GM19324 (cell line): ENCODE data around the gene SH2D3C.

ENCODE experiments used
- ATAC-seq: cut with Tn5 transposase; IDR thresholded peaks from one replicate; pipeline ENCODE4 v1.9.1; 2021; ENCODE audit warnings: mild to moderate bottlenecking, moderate library complexity; ENCODE audit not compliant: unreplicated experiment, low FRiP score

SH2D3C gene

DNA sequence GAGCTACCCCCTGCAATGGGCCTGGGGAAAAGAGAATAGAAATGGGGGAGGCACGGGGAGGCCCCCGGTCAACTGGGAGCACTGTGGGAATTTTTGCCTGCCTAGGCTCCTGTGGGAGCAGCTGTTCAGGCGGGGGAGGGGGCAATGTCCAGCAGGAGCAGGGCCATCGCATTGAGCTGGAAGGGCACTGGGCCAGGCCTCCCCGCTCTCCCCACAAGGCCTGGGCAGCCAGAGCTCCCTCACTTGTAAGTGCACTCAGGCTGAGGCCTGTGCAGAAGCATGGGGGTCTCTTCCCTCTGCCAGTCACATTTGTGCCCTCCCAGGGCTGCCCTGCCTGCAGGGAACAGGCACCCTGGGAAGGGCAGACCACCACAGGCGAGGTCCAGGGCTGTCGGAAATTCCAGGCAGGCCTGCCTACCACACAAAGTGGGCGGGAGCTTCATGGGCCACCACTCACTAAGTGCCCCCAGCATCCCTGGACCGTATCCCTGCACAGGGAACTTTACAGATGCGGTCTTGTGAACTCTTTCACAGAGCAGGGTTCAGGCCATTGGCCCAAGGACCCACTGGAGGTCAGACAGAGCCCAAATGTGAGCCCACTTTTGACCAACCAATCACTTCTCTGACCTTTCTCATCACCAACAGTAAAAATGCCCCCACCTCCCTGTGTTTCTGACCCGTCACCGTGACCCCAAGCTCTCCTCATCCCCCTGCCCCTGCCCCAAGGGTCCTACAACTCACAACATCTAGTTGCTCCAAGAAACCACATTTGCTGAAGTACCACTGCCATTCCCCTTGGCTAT is 72.7 kb downstream of the SH2D3C start:
- no peak for ATAC-seq

GRCh38 chr9:127703289-127703946 is 75.0 kb downstream of the SH2D3C start:
- ATAC-seq: no peak

- ATAC-seq: no peak
These were observed 77.7 kb downstream of the SH2D3C start for GRCh38 chr9:127700594-127701255.

GRCh38 chr9:127700140-127700539 is 78.3 kb downstream of the SH2D3C start:
- no peak for ATAC-seq

- peak; percentile 66 for ATAC-seq
These were observed 79.3 kb downstream of the SH2D3C start for GRCh38 chr9:127698985-127699670.

DNA sequence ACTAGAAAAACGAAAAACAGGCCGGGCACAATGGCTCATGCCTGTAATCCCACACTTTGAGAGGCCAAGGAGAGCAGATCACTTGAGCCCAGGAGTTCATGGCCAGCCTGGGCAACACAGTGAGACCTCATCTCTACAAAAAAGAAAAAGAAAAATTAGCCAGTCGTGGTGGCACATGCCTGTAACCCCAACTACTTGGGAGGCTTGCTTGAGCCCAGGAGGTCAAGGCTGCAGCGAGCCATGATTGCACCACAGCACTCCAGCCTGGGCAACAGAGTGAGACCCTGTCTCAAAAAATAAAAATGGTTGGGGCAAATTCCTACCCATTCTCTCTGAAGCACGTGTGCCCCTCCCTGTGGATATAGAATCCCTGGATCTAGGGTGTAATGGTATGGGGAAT is 80.1 kb downstream of the SH2D3C start:
- ATAC-seq: no peak

GRCh38 chr9:127697575-127697974 is 80.9 kb downstream of the SH2D3C start:
- ATAC-seq: no peak

- no peak for ATAC-seq
These were observed 83.4 kb downstream of the SH2D3C start for GRCh38 chr9:127694890-127695720.

DNA sequence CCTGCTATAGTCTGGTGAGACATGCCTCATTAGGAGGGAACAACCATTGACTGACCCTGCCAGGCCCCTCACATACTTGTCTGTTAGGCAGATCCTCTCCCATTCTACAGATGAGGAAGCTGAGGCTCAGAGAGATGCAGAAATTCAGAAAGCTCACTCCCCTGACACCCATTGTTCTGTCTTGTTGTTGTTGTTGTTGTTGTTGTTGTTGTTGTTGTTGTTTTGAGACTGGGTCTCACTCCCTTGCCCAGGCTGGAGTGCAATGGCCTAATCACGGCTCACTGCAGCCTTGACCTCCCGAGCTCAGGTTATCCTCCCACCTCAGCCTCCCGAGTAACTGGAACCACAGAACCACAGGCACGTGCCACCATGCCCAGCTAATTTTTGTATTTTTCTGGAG is 84.8 kb downstream of the SH2D3C start:
- no peak for ATAC-seq

- no peak for ATAC-seq
These were observed 85.3 kb downstream of the SH2D3C start for GRCh38 chr9:127693143-127693542.

GRCh38 chr9:127692071-127692470 is 86.4 kb downstream of the SH2D3C start:
- no peak for ATAC-seq

DNA sequence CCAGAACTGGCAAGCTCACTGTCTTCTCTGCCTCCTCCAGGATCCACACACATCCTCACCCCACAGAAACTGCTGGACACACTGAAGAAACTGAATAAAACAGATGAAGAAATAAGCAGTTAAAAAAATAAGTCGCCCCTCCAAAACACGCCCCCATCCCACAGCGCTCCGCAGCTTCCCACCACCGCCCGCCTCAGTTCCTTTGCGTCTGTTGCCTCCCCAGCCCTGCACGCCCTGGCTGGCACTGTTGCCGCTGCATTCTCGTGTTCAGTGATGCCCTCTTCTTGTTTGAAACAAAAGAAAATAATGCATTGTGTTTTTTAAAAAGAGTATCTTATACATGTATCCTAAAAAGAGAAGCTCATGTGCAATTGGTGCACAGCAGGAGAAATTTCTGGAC is 87.7 kb downstream of the SH2D3C start:
- ATAC-seq: no peak

DNA sequence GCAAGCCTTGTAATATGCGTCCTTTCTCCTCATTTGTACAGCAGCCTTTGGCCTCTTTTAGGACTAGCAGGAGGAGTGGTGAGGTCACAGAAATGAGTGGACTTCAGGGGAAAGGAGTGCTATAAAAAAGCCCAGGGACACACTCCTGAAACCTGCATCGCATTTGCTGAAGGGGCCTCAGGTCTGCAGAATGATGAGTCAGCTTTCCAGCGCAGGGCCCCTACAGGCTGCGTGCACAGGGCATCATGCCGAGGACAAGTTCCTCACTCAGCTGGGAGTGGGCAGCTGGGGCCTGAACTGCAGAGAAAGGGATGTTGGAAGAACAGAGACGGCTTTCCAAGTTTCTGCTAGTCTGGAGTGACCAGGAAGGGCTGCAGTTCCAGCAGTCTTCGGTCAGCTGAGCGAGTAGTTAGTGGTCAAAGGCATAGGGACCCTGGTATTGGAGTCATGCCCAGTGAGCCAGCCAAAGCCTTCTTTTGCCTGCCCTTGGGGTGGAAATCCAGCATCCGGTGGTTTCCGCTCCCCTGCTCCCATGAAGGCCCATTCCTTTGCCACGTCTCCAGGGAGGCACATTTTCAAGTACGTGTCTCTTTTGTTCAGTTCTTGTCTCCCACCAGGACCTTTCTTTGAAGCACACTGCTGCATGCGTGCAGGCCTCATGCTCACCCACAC is 89.0 kb downstream of the SH2D3C start:
- no peak for ATAC-seq
